ENCODE data around the gene ZNF581.

Gene ZNF581

GRCh38 chr19:55599468-55599841 lies 44.0 kb upstream of the ZNF581 start, which contains the start of gene FIZ1:
FIZ1 (minus strand) TSS chr19:55599517; CDS start chr19:55597865, 1,652 bp downstream.
- peak; percentile 99 for DNase-seq (ENCODE audit: low read depth)
- H3K4me3 ChIP-seq (ENCODE audit: low read depth, low read length): peak within 1 kb of the TSS; percentile 82
- TF ChIP-seq CTCF (IDR thresholded peaks at IDR 0.05; ENCODE audit: insufficient read depth, low read depth, low read length, missing control alignments): no peak

GRCh38 chr19:55599842-55600661 lies 43.4 kb upstream of the ZNF581 start, which contains the start of gene ZNF524:
ZNF524 (plus strand) TSS chr19:55600288; CDS start chr19:55602113, 1,825 bp downstream.
- no peak for TF ChIP-seq CTCF (IDR thresholded peaks at IDR 0.05; ENCODE audit: insufficient read depth, low read depth, low read length, missing control alignments)
- peak; percentile 92 for DNase-seq (ENCODE audit: low read depth)
- H3K4me3 ChIP-seq (ENCODE audit: low read depth, low read length): peak within 1 kb of the TSS; percentile 82

- DNase-seq (ENCODE audit: low read depth): no peak
- peak overlapping the region; percentile 82 for H3K4me3 ChIP-seq (ENCODE audit: low read depth, low read length)
- TF ChIP-seq CTCF (IDR thresholded peaks at IDR 0.05; ENCODE audit: insufficient read depth, low read depth, low read length, missing control alignments): no peak
Observed at GRCh38 chr19:55600662-55601028, 42.8 kb upstream of the ZNF581 start.

- DNase-seq (ENCODE audit: low read depth): no peak
- no peak for TF ChIP-seq CTCF (IDR thresholded peaks at IDR 0.05; ENCODE audit: insufficient read depth, low read depth, low read length, missing control alignments)
- H3K4me3 ChIP-seq (ENCODE audit: low read depth, low read length): peak overlapping the region; percentile 82
Observed at GRCh38 chr19:55601084-55601483, 42.4 kb upstream of the ZNF581 start.

- TF ChIP-seq CTCF (IDR thresholded peaks at IDR 0.05; ENCODE audit: insufficient read depth, low read depth, low read length, missing control alignments): no peak
- no peak overlapping the region for H3K4me3 ChIP-seq (ENCODE audit: low read depth, low read length)
- DNase-seq (ENCODE audit: low read depth): no peak
Observed at GRCh38 chr19:55602104-55603001, 41.1 kb upstream of the ZNF581 start.

- DNase-seq (ENCODE audit: low read depth): no peak
- no peak for TF ChIP-seq CTCF (IDR thresholded peaks at IDR 0.05; ENCODE audit: insufficient read depth, low read depth, low read length, missing control alignments)
- no peak overlapping the region for H3K4me3 ChIP-seq (ENCODE audit: low read depth, low read length)
Observed at GRCh38 chr19:55603115-55603514, 40.3 kb upstream of the ZNF581 start.

All from GM12865 (cell line).